GOT3 (cell line): Measurements from ENCODE around the gene C4B.
A peak's percentile ranks its signal among the peaks of the same experiment; 100 is the strongest.

Source experiments
- DNase-seq: peaks from one replicate; lab custom pipeline; 2025; ENCODE audit warnings: mixed read lengths; lab: John Stamatoyannopoulos, UW

C4B gene

GRCh38 chr6:32081168-32081990 is 66.8 kb downstream of the C4B start:
- DNase-seq = peak; percentile 31

- DNase-seq = no peak
Measured at GRCh38 chr6:32082478-32082877, 67.9 kb downstream of the C4B start.

- no peak for DNase-seq
Measured at GRCh38 chr6:32082935-32083334, 68.3 kb downstream of the C4B start.

DNA sequence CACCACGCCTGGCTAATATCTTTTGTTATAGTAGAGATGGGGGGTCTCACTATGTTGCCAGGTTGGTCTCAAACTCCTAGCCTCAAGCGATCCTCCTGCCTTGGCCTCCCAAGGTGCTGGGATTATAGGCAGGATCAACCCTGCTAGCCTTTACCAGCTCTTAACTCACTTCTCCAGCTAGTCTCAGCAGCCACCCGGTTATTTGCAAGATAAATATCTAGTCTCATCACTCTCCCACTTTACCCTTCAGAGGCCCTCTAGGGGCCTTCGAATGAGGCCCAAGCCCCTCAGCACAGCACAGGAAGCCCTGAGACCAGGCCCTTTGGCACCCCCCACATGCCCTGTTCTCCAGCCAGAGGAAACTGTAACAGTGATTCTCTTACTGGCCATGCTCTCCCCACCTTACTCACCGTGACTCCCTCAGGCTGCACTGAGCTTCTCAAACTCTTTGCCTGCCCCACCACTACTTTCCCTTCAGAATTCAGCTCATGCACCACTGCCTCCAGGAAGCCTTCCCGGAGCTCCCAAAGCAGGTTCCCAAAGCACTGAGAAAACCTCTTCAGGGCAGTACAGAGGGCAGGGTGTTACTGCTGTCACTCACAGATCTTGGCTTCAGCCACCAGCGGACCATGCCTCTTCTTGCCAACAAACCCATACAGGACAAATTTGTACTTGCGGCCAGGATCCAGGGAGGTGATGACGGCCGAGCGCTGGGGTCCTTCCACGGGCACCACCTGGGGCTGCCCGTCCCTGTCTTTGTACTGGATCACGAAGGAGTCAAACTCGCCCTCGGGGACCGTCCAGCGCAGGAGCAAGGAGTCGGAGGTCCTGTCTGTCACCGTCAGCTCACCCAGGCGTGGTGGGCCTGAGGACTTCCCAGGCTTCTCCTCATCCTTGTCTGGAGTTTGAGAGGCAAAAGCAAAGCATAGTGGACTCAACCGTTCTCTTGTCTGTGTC is 69.5 kb downstream of the C4B start:
- no peak for DNase-seq

DNA sequence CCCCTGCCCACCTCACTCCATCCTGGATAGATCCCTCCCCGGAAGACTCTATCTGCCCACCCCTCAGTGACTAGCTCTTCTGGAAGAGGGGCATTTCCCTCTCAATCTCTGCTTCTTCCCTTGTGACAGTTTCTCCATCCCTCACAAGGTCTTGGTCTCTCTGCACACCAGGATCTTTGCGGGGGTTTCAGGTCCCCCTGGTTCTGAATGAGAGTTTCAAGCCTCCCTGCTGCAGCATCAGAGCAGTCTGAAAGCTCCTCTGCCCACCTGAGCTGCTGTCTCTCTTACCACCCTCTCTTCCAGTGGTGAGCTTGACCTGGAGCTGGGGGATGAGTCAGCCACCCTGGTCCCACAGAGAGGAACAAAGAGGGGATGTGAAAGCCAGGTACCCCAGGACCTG is 70.2 kb downstream of the C4B start:
- DNase-seq = no peak
